Trophoblast cell (in vitro differentiated cells and primary cell): ENCODE data around the gene PRCC.

ENCODE experiments used
- DNase-seq, 2 donors: peaks; one replicate each; pipeline ENCODE4 v3.0.0-alpha.2; 2016
- H2AFZ ChIP-seq: 2 replicates; pipeline ENCODE4 v1.6.1; 2013; ENCODE audit warnings: low read length, moderate library complexity, mild to moderate bottlenecking; ENCODE audit not compliant: insufficient read depth, poor library complexity
- H2AK5ac ChIP-seq: 2 replicates; pipeline ENCODE4 v1.6.1; 2013; ENCODE audit warnings: mild to moderate bottlenecking, low read length
- H2BK120ac ChIP-seq: 2 replicates; pipeline ENCODE4 v1.6.1; 2013; ENCODE audit warnings: low read length, mild to moderate bottlenecking, moderate library complexity; ENCODE audit not compliant: insufficient read depth, poor library complexity
- H2BK12ac ChIP-seq: 2 replicates; pipeline ENCODE4 v1.6.1; 2013; ENCODE audit warnings: mild to moderate bottlenecking, low read length, moderate library complexity
- H2BK5ac ChIP-seq: 2 replicates; pipeline ENCODE4 v1.6.1; 2013; ENCODE audit warnings: low read length, low read depth, moderate library complexity, mild to moderate bottlenecking; ENCODE audit not compliant: poor library complexity
- H3K14ac ChIP-seq: 2 replicates; pipeline ENCODE4 v1.6.1; 2013; ENCODE audit warnings: mild to moderate bottlenecking, low read length
- H3K18ac ChIP-seq: 2 replicates; pipeline ENCODE4 v1.6.1; 2013; ENCODE audit warnings: mild to moderate bottlenecking, low read length
- H3K23ac ChIP-seq: 2 replicates; pipeline ENCODE4 v1.6.1; 2013; ENCODE audit warnings: low read length
- H3K27ac ChIP-seq: 2 replicates; pipeline ENCODE4 v1.5.1; 2013; ENCODE audit warnings: low read depth, mild to moderate bottlenecking, inconsistent platforms, low read length, moderate library complexity
- H3K27me3 ChIP-seq: 2 replicates; pipeline ENCODE4 v1.6.1; 2013; ENCODE audit warnings: inconsistent platforms, mild to moderate bottlenecking, low read length, moderate library complexity; ENCODE audit not compliant: insufficient read depth
- H3K36me3 ChIP-seq, 2 experiments: 1 replicate in 1 of 2; 2 replicates in 1 of 2; pipeline ENCODE4 v1.6.1; 2013; ENCODE audit warnings: low read length in 2 of 2, mild to moderate bottlenecking in 2 of 2, moderate library complexity in 1 of 2; ENCODE audit not compliant: insufficient read depth in 2 of 2, control insufficient read depth in 1 of 2
- H3K4ac ChIP-seq: 2 replicates; pipeline ENCODE4 v1.6.1; 2013; ENCODE audit warnings: low read depth, mild to moderate bottlenecking, low read length, moderate library complexity
- H3K4me1 ChIP-seq, 2 experiments: 1 replicate in 1 of 2; 2 replicates in 1 of 2; pipeline ENCODE4 v1.6.1; 2013; ENCODE audit warnings: low read length in 2 of 2, mild to moderate bottlenecking in 2 of 2, moderate library complexity in 1 of 2; ENCODE audit not compliant: insufficient read depth in 2 of 2, control insufficient read depth in 1 of 2
- H3K4me2 ChIP-seq: 2 replicates; pipeline ENCODE4 v1.6.1; 2013; ENCODE audit warnings: inconsistent platforms, mild to moderate bottlenecking, low read length, moderate library complexity
- H3K4me3 ChIP-seq: 2 replicates; pipeline ENCODE4 v1.5.1; 2013; ENCODE audit warnings: mild to moderate bottlenecking, low read depth, low read length, inconsistent platforms
- H3K79me1 ChIP-seq: one replicate; pipeline ENCODE4 v1.6.1; 2013; ENCODE audit warnings: low read length
- H3K79me2 ChIP-seq: 2 replicates; pipeline ENCODE4 v1.6.1; 2013; ENCODE audit warnings: low read length, mild to moderate bottlenecking; ENCODE audit not compliant: control insufficient read depth, insufficient read depth, poor library complexity
- H3K9ac ChIP-seq: 2 replicates; pipeline ENCODE4 v1.6.1; 2013; ENCODE audit warnings: mild to moderate bottlenecking, low read length
- H3K9me3 ChIP-seq: 2 replicates; pipeline ENCODE4 v1.6.1; 2013; ENCODE audit warnings: low read depth, mild to moderate bottlenecking, control low read depth, inconsistent platforms, low read length; ENCODE audit not compliant: insufficient read depth
- H4K12ac ChIP-seq: 2 replicates; pipeline ENCODE4 v1.6.1; 2013; ENCODE audit warnings: low read depth, mild to moderate bottlenecking, low read length, moderate library complexity
- H4K8ac ChIP-seq: 2 replicates; pipeline ENCODE4 v1.6.1; 2013; ENCODE audit warnings: low read depth, mild to moderate bottlenecking, low read length, moderate library complexity
- H4K91ac ChIP-seq: one replicate; pipeline ENCODE4 v1.6.1; 2013; ENCODE audit warnings: low read depth, mild to moderate bottlenecking, low read length, moderate library complexity
- WGBS: extraction: QIAGEN DNeasy Blood & Tissue Kit; methylation state at CpG from one replicate; pipeline ENCODE4 v1.1.7; 2013; ENCODE audit warnings: missing lambda C conversion rate; ENCODE audit not compliant: insufficient read length, insufficient coverage; ENCODE audit errors: extremely low coverage; 5-methylcytosine and 5-hydroxymethylcytosine counted together

The PRCC gene

DNA sequence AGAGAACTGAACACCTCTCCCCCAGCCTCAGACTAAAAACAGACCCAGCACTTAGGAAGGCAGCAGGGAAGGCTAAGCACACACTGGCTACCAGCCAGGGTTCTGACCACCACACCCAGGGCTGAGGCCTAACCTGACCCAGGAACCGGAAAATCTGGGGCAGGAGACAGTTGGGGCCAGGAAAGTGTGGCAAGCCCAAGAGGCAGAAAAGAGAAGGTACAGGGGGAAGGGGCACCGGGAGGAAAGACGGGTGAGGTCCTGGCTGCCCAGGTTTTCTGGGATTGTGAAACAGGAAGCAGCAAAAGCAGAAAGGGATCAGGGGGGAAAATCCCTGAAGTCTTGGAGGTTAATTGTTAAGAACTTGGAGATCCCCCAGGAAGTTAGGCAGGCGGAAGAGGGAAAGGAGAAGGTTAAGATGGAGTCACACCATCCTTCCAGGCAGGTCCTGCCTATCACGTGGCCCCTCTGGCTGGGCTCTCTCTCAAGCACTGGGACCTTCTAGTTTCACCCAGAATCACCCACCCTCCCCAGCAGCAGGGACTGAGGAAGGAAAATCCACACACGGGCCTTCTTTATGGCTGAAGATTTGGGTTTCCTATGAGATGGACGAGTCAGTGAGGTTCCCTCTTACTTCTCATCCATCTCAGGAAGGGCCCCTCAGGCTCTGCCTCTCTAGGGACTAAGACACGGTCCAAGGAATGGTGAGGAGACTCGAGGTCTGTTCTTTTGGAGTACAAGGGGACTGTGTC lies 18.5 kb upstream of the PRCC start:
- peak overlapping the region; percentile 82 for H4K8ac ChIP-seq
- peak overlapping the region; percentile 90 for H3K14ac ChIP-seq
- no peak overlapping the region for H3K9ac ChIP-seq
- H3K79me1 ChIP-seq, result peaks cover 48% of the 10 kb centered on the region
- H3K27ac ChIP-seq, result peak overlapping the region; percentile 100
- no peak overlapping the region for H3K23ac ChIP-seq
- peak overlapping the region; percentile 86 for H3K18ac ChIP-seq
- H2BK12ac ChIP-seq, result peak overlapping the region; percentile 87
- peak overlapping the region; percentile 94 for H2AK5ac ChIP-seq
- peak; percentile 56 to 66 for DNase-seq
- peaks cover 58% of the 10 kb centered on the region for H3K79me2 ChIP-seq
- no peaks in the 10 kb centered on the region for H3K27me3 ChIP-seq
- H2AFZ ChIP-seq, result no peak overlapping the region
- no peak overlapping the region for H3K4me3 ChIP-seq
- peak overlapping the region; percentile 47 for H4K12ac ChIP-seq
- peak overlapping the region; percentile 98 for H2BK5ac ChIP-seq
- peaks cover 2% of the 10 kb centered on the region for H3K9me3 ChIP-seq
- no CpG with 5 or more reads among the region's 9 CpGs for WGBS
- peak overlapping the region; percentile 99 for H3K4ac ChIP-seq
- H3K4me2 ChIP-seq, result peak overlapping the region; percentile 93
- H3K4me1 ChIP-seq, result peaks cover 39 to 46% of the 10 kb centered on the region in 2 experiments
- peak overlapping the region; percentile 81 for H2BK120ac ChIP-seq
- peaks cover 21 to 22% of the 10 kb centered on the region in 2 experiments for H3K36me3 ChIP-seq
- H4K91ac ChIP-seq, result peak overlapping the region; percentile 99

DNA sequence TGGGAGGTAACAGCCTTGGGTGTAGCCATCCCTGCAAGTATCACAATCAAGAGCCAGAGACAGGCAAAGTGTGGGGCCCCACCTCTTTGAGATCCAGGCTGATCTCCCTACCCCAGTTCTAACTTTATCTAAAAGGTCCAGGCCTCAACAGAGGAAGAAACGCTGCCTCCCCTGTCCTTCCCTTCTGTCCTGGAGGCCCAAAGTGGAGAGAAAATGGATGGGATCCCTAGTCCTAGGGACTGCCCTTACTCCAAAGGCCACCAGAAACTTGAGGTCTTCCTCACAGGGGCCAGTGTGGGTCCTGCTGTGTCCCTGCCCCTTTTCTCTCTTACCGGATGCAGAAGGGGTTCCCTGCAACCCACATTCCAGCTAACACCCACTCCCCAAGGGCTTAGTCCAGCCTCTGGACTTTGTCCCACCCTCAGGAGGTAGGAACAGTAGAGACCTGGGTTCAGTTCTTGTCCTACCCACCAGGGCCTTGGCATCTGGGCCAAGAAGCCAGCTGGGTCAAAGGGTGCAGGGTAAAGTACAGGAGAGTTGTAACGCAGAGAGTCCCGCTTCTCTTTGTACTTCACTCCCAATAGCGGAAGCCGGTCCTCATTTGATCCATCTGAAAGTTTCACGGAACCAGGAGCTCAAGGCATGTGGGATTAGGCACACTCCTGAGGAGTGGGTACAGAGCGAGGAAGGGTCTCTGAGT lies 17.8 kb upstream of the PRCC start:
- Histone ChIP-seq H3K18ac (peak overlapping the region; percentile 86), H2BK12ac (peak overlapping the region; percentile 87), H3K4me2 (peak overlapping the region; percentile 93), H2AFZ (no peak overlapping the region), H3K4me3 (no peak overlapping the region), H3K4me1 (peaks cover 39 to 46% of the 10 kb centered on the region in 2 experiments), H2BK120ac (peak overlapping the region; percentile 96), H4K91ac (peak overlapping the region; percentile 99), H2AK5ac (peak overlapping the region; percentile 94), H3K79me2 (peaks cover 58% of the 10 kb centered on the region), H4K12ac (peak overlapping the region; percentile 28), H3K9me3 (peaks cover 2% of the 10 kb centered on the region), H3K36me3 (peaks cover 16 to 18% of the 10 kb centered on the region in 2 experiments), H3K14ac (peak overlapping the region; percentile 98), H3K79me1 (peaks cover 48% of the 10 kb centered on the region), H3K4ac (peak overlapping the region; percentile 99), H3K27ac (peak overlapping the region; percentile 100), H3K27me3 (no peaks in the 10 kb centered on the region), H4K8ac (peak overlapping the region; percentile 25), H3K23ac (no peak overlapping the region), H2BK5ac (peak overlapping the region; percentile 98), H3K9ac (peak overlapping the region; percentile 24)
- WGBS, result no CpG with 5 or more reads among the region's 8 CpGs
- peak; percentile 9 to 47 for DNase-seq

GRCh38 chr1:156750191-156750672 lies 17.1 kb upstream of the PRCC start:
- H4K91ac ChIP-seq, result peak overlapping the region; percentile 99
- H4K8ac ChIP-seq, result peak overlapping the region; percentile 89
- H2AFZ ChIP-seq, result peak overlapping the region; percentile 70
- H3K9me3 ChIP-seq, result peaks cover 2% of the 10 kb centered on the region
- DNase-seq, result peak; percentile 10 to 43
- H2BK120ac ChIP-seq, result peak overlapping the region; percentile 96
- peak overlapping the region; percentile 86 for H3K18ac ChIP-seq
- peak overlapping the region; percentile 99 for H3K4ac ChIP-seq
- no CpG with 5 or more reads among the region's 5 CpGs for WGBS
- no peaks in the 10 kb centered on the region for H3K27me3 ChIP-seq
- H3K4me3 ChIP-seq, result peak overlapping the region; percentile 92
- H2BK12ac ChIP-seq, result peak overlapping the region; percentile 45
- peaks cover 48% of the 10 kb centered on the region for H3K79me1 ChIP-seq
- H3K23ac ChIP-seq, result no peak overlapping the region
- peak overlapping the region; percentile 94 for H3K9ac ChIP-seq
- H3K79me2 ChIP-seq, result peaks cover 54% of the 10 kb centered on the region
- peak overlapping the region; percentile 93 for H3K4me2 ChIP-seq
- H3K4me1 ChIP-seq, result peaks cover 37 to 46% of the 10 kb centered on the region in 2 experiments
- peak overlapping the region; percentile 85 for H4K12ac ChIP-seq
- peak overlapping the region; percentile 98 for H3K14ac ChIP-seq
- peak overlapping the region; percentile 94 for H2AK5ac ChIP-seq
- peak overlapping the region; percentile 98 for H2BK5ac ChIP-seq
- peak overlapping the region; percentile 84 for H3K27ac ChIP-seq
- H3K36me3 ChIP-seq, result peaks cover 10 to 12% of the 10 kb centered on the region in 2 experiments

- Histone ChIP-seq H2BK5ac (peak overlapping the region; percentile 98), H2BK12ac (peak overlapping the region; percentile 45), H3K4me2 (peak overlapping the region; percentile 93), H3K9ac (peak overlapping the region; percentile 94), H3K9me3 (peaks cover 2% of the 10 kb centered on the region), H3K79me2 (peaks cover 54% of the 10 kb centered on the region), H4K8ac (peak overlapping the region; percentile 89), H3K23ac (no peak overlapping the region), H3K4me1 (peaks cover 36 to 42% of the 10 kb centered on the region in 2 experiments), H3K14ac (peak overlapping the region; percentile 98), H3K27ac (peak overlapping the region; percentile 84), H3K18ac (peak overlapping the region; percentile 97), H3K27me3 (no peaks in the 10 kb centered on the region), H2BK120ac (peak overlapping the region; percentile 96), H3K79me1 (peaks cover 48% of the 10 kb centered on the region), H3K4me3 (peak overlapping the region; percentile 92), H4K12ac (peak overlapping the region; percentile 88), H2AFZ (peak overlapping the region; percentile 71), H3K4ac (peak overlapping the region; percentile 99), H2AK5ac (peak overlapping the region; percentile 94), H4K91ac (peak overlapping the region; percentile 99), H3K36me3 (peaks cover 5 to 11% of the 10 kb centered on the region in 2 experiments)
- no CpG with 5 or more reads among the region's 64 CpGs for WGBS
- DNase-seq, result peak; percentile 70 to 85
Observed at GRCh38 chr1:156750711-156751450, 16.5 kb upstream of the PRCC start.
